ENCODE measurements around the gene TLDC2.
"Not testable (repeated sequence)": the region's sequence is repeated elsewhere in the genome, so short reads cannot be mapped to it uniquely, and the experiment has no call there.

TLDC2 gene

DNA sequence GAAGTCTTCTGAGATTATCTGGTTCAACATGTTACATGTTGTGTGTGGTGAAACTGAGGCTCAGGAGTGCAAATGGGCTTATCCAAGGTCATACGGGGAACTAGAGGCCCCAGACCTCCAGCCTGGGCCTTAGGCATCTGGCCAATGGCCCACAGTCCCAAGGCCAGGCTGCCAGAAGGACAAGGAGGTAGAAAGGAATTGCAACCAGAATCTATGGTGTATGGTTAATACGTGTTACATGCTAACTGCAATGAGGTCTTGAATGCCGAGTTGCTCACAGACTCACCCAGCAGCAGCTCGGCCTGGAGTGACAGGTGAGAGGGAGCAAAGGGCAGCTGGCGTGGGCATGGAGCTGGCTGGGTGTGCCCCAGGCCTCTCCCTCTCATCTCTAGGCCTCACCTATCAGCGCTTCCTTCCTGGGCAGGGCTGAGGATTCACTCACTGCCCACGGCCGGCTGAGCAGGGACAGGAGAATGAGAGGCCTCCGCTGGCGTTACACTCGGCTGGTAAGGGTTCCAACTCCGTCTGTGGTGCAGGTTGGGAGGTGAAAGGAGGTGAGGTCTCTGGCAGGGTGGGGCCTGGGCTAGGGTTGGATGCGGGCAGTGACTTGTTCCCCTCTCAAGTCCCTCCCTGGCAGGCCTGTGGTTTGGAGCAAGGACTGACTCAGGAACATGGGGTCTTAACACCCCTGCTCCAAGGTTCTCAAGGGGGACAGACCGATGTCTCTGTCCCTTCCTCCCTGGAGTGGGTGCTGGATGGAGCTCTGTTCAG, at the start of gene TLDC2:
Gene TLDC2 (plus strand): TSS at position 437 of the 771 bp plus-strand sequence. CDS start 37 bp downstream, at position 474.
- DNase-seq, result no peak

GRCh38 chr20:36826554-36827244, 49.2 kb upstream of the TLDC2 start:
- no peak for DNase-seq

DNA sequence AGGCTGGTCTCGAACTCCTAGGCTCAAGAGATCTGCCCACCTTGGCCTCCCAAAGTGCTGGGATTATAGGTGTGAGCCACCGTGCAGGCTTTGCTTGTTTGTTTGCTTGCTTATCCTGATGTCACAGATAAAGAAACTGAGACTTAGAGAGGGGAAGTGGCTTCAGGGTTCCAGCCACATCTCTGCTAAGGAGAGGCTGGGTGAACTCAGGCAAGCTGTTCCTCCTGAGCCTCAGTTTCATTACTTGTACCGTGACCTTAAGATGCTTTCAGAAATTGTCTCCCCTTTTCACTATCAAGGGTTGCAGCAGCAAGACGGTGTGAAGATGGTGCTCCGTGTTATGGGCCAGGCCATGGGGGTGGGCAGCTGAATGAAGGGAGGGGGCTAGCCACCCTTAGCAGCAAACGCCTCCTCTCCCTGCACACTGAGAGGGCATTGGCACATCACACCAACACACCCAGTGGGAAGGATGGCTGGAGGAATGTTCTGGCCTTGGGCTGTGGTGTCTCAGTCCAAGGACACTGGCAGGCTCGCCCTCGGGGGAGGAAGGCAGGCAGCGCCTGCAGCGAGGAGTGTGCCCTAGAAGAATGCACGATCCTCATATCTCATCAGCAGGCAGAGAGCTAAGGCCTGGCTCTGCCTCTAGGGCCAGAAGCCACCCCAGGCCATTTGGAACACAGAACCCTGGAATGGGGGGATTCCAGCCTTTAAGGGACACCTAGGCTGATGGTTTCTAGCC, 48.2 kb upstream of the TLDC2 start:
- no peak for DNase-seq

DNA sequence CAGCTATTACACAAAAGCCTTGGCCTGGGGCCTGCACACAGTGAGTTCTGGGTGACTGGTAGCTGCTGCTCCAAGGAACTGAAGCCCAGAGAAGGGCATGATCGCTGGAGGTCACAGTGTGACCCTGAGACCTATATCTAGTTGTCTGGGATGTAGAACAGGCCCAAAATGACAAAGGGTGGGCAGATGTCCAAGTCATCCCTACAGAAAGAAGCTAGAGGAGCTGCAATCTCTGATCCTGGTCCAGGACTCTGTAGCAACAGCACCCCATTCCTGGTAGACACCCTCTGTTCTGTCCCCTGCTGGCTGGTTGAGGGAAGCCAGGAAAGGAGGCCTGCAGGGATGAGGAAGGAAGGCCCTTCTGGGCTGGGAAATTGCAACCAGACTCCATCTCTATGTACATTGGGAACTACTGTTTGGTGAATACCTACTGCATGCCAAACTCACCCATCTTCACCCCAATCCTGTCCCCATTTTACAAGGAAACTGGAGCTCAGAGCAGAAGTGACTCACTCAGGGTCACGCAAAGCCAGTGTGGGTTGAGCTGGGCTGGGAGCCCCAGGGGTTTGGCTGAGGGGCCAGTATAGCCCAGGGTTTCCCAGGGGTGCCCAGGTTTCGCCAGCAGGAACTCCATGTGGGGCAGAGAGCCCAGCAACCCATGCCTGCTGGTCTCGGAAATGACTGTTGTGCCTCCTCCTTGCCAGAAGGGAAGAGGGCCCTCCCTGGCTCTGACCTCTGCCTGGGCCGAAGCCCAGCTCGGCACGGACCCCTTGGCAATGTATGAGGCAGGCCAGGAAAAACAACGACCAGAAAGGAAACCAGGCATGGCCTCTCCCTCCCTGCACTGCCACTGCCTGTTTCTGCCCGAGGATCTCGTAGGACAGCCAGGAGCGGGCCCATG, 44.9 kb upstream of the TLDC2 start:
- no peak for DNase-seq

DNA sequence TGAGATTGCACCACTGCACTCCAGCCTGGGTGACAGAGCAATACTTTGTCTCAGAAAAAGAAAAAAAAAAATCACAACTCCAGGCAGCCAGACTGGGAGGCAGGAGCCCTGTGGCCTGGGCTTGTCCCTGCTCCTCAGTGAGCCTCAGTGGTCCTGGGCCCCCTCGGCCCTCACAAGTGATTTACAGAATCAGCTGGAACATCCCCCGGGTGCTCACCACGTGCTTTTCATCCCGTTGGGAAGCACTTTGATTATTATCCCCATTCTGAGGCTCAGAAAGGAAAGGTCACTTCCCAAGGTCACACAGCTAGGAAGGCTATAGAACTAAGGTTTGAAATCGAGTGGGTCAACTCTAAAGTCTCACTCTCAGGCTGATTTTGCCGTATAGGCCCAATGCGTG, 43.1 kb upstream of the TLDC2 start:
- no peak for DNase-seq

- no peak for DNase-seq
These were observed 42.5 kb upstream of the TLDC2 start for GRCh38 chr20:36833275-36834020.

GRCh38 chr20:36835025-36835424, 40.9 kb upstream of the TLDC2 start:
- DNase-seq, result no peak

GRCh38 chr20:36835453-36836198, 40.3 kb upstream of the TLDC2 start:
- peak; percentile 87 to 88 for DNase-seq

DNA sequence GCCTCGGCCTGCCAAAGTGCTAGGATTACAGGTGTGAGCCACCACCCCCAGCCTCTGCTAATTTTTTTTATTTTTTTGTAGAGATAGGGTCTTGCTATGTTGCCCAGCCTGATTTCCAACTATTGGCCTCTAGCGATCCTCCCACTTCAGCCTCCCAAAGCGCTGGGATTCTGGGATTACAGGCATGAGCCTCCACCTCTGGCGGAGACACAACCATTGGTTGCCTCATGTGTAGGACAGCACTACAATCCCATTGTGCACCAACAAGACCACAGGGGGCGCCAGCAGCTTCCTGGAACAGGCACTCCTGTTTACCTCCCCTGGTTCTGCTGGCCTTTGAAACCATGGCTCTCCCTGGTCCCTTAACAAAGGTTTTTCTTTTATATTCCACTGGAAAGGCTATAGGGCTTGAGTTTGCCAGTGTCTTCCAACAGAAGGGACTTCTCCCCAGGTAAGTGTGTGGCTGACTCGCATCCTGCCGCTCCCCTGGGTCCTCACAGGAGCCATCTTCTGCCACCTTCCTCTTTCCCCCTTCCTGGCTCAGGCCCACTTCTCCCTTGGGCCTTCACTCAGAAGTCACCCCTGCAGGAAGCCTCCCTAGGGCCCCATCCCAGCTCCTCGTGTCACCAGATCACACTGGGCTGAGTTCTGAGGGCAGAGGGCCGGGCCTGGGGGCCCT, 39.2 kb upstream of the TLDC2 start:
- DNase-seq, result peak; percentile 64 to 75

- DNase-seq, result not testable (repeated sequence)
These were observed 37.6 kb upstream of the TLDC2 start for GRCh38 chr20:36838376-36838775.

DNA sequence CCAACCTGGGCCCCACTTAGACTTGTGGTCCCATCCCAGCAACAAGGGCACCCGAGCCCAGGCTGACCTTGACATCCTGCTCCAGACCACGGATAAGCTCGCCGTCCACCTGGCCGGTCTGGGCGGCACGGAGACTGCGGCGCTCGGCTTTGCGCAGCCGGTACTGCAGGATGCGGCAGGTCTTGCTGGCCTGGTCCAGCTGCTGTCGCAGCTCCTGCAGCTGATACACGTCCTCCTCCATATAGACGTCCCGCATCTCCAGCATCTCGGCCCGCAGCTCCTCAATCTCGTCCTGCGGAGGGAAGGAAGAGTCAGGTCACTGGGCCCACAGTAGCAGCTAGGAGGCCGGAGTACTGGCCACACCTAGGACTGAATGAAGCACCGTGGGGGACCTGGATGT, 36.8 kb upstream of the TLDC2 start:
- no peak for DNase-seq

DNA sequence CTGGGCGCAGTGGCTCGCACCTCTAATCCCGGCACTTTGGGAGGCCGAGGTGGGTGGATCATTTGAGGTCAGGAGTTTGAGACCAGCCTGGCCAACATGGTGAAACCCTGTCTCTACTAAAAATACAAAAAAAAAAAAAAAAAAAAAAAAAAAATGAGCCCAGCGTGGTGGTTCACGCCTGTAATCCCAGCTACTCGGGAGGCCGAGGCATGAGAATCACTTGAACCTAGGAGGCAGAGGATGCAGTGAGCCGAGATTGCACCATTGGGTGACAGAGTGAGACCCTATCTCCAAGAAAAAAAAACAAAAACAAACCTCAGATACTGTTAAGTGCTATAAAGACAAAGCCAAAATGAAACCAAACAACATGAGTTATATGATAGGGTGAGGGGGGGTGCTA, 34.9 kb upstream of the TLDC2 start:
- not testable (repeated sequence) for DNase-seq

GRCh38 chr20:36845288-36845971, 30.5 kb upstream of the TLDC2 start:
- no peak for DNase-seq

DNA sequence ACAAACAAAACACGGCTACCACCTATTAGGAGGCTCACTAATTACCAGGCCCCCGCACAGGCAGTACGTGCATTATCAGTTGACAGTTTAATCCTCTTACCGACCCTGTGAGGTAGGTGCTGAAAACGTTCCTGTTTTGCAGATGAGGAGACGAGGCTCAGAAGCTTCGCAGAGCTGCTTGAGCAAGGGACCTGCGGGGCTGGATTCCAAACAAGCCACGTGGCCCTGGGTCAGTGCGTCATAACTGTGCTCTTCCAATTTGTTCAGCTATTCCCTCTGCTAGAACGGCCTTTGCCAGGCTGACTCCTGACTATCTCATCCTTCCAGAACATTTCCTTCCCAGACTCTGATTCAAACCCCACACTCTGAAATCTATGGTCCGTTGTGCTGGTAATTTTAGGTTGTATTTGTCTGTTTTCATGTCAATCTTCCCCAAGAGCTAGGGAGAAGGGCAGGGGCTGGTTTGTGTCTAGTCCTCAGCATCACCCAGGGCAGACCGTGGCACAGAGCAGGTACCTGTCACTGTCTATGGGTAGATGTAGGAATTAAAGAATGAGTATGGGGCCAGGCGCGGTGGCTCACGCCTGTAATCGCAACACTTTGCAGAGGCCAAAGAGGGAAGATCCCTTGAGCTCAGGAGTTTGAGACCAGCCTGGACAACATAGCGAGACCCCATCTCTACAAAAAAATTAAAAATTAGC, 28.8 kb upstream of the TLDC2 start:
- DNase-seq, result no peak

DNA sequence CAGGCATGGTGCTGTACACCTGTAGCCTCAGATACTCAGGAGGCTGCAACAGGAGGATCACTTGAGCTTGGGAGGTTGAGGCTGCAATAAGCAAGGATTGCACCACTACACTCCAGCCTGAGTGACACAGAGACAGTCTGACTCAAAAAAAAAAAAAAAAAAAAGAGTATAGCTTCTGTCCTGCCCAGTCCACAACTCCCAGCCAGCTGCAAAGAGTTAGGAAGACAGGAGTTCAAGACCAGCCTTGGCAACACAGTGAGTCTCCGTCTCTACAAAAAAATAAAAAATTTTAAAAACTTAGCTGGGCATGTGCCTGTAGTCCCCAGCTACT, 28.3 kb upstream of the TLDC2 start:
- DNase-seq, result no peak

DNA sequence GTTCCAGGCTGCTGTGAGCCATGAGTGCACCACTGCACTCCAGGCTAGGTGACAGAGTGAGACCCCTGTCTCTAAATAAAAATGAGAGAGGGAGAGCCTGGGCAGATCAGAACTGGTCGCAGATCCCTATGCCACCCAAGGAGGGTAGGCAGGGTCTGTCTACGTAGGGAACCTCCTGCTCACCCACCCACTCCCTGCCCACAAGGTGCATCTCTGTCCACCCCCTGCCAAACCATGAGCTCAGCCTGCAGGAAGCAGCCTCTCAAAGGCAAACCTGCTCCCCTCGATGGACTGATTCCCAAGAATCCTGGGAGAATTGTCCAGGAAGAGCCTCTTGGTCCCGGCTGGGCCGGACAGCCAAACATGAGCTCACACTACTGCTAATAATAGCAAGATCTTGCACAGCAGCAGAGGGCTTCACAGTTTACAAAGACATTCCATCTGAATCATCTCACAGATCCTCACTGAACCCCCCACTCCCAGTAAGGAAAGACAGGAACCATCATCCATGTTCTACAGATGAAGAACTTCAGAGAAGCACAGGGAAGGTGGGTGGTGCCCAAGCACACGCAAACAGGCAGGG, 27.8 kb upstream of the TLDC2 start:
- DNase-seq, result no peak

DNA sequence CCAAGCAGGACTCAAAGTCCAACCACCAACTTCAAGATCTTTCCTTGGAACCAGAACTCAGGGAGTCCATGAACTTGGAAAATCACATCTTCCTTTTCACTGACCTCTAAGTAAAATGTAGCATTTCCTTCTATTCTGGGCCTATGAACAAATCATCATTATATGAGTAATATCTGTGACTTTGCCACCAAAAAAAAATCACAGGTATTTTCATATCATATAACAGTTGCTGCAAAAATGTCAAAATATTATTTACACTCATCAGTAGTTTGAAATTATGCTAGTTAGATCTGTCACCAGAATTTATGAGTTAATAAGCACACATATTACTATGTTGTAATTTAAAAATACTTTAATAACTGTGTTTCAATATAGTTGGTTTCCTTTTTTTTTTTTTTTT, 27.3 kb upstream of the TLDC2 start:
- DNase-seq, result no peak

DNA sequence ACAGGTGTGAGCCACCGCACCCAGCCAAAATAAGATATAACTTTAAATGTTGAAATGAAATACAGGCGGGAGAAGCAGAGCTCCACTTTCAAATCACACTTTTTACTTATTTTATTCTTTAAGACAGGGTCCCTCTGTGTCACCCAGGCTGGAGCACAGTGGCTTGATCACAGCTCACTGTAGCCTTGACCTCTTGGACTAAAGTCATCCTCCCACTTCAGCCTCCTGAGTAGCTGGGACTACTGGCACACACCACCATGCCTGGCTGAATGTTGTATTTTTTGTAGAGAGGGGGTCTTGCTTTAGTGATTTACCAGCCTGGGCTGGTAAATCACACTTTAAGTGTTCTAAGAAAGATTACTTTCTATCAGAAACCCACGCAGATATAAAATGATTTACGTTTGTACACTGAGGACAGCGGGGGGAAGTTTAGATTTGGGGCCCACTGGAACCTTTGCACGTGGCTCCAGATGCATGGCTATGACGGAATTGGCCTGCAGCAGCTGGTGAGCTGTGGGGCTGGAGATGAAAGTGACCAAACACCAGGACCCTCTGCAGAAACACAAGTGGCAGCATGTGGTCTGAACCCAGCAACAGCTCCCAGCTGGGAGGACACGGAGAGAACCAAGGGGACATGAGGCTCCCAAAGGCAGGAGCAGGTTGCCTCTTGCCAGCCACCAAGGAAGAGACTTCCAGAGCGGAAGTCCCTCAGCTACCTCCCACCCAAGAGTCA, 26.4 kb upstream of the TLDC2 start:
- DNase-seq, result no peak

All from Kasumi-1 (cell line).